Trophoblast cell (in vitro differentiated cells and primary cell): Measurements from ENCODE around the gene PRR12.

ENCODE experiments used
- DNase-seq, 2 donors: peaks; one replicate each; pipeline ENCODE4 v3.0.0-alpha.2; 2016
- H2AFZ ChIP-seq: 2 replicates; pipeline ENCODE4 v1.6.1; 2013; ENCODE audit warnings: low read length, moderate library complexity, mild to moderate bottlenecking; ENCODE audit not compliant: insufficient read depth, poor library complexity
- H2AK5ac ChIP-seq: 2 replicates; pipeline ENCODE4 v1.6.1; 2013; ENCODE audit warnings: mild to moderate bottlenecking, low read length
- H2BK120ac ChIP-seq: 2 replicates; pipeline ENCODE4 v1.6.1; 2013; ENCODE audit warnings: low read length, mild to moderate bottlenecking, moderate library complexity; ENCODE audit not compliant: insufficient read depth, poor library complexity
- H2BK12ac ChIP-seq: 2 replicates; pipeline ENCODE4 v1.6.1; 2013; ENCODE audit warnings: mild to moderate bottlenecking, low read length, moderate library complexity
- H2BK5ac ChIP-seq: 2 replicates; pipeline ENCODE4 v1.6.1; 2013; ENCODE audit warnings: low read length, low read depth, moderate library complexity, mild to moderate bottlenecking; ENCODE audit not compliant: poor library complexity
- H3K14ac ChIP-seq: 2 replicates; pipeline ENCODE4 v1.6.1; 2013; ENCODE audit warnings: mild to moderate bottlenecking, low read length
- H3K18ac ChIP-seq: 2 replicates; pipeline ENCODE4 v1.6.1; 2013; ENCODE audit warnings: mild to moderate bottlenecking, low read length
- H3K23ac ChIP-seq: 2 replicates; pipeline ENCODE4 v1.6.1; 2013; ENCODE audit warnings: low read length
- H3K27ac ChIP-seq: 2 replicates; pipeline ENCODE4 v1.5.1; 2013; ENCODE audit warnings: low read depth, mild to moderate bottlenecking, inconsistent platforms, low read length, moderate library complexity
- H3K27me3 ChIP-seq: 2 replicates; pipeline ENCODE4 v1.6.1; 2013; ENCODE audit warnings: inconsistent platforms, mild to moderate bottlenecking, low read length, moderate library complexity; ENCODE audit not compliant: insufficient read depth
- H3K36me3 ChIP-seq, 2 experiments: 1 replicate in 1 of 2; 2 replicates in 1 of 2; pipeline ENCODE4 v1.6.1; 2013; ENCODE audit warnings: low read length in 2 of 2, mild to moderate bottlenecking in 2 of 2, moderate library complexity in 1 of 2; ENCODE audit not compliant: insufficient read depth in 2 of 2, control insufficient read depth in 1 of 2
- H3K4ac ChIP-seq: 2 replicates; pipeline ENCODE4 v1.6.1; 2013; ENCODE audit warnings: low read depth, mild to moderate bottlenecking, low read length, moderate library complexity
- H3K4me1 ChIP-seq, 2 experiments: 1 replicate in 1 of 2; 2 replicates in 1 of 2; pipeline ENCODE4 v1.6.1; 2013; ENCODE audit warnings: low read length in 2 of 2, mild to moderate bottlenecking in 2 of 2, moderate library complexity in 1 of 2; ENCODE audit not compliant: insufficient read depth in 2 of 2, control insufficient read depth in 1 of 2
- H3K4me2 ChIP-seq: 2 replicates; pipeline ENCODE4 v1.6.1; 2013; ENCODE audit warnings: inconsistent platforms, mild to moderate bottlenecking, low read length, moderate library complexity
- H3K4me3 ChIP-seq: 2 replicates; pipeline ENCODE4 v1.5.1; 2013; ENCODE audit warnings: mild to moderate bottlenecking, low read depth, low read length, inconsistent platforms
- H3K79me1 ChIP-seq: one replicate; pipeline ENCODE4 v1.6.1; 2013; ENCODE audit warnings: low read length
- H3K79me2 ChIP-seq: 2 replicates; pipeline ENCODE4 v1.6.1; 2013; ENCODE audit warnings: low read length, mild to moderate bottlenecking; ENCODE audit not compliant: control insufficient read depth, insufficient read depth, poor library complexity
- H3K9ac ChIP-seq: 2 replicates; pipeline ENCODE4 v1.6.1; 2013; ENCODE audit warnings: mild to moderate bottlenecking, low read length
- H3K9me3 ChIP-seq: 2 replicates; pipeline ENCODE4 v1.6.1; 2013; ENCODE audit warnings: low read depth, mild to moderate bottlenecking, control low read depth, inconsistent platforms, low read length; ENCODE audit not compliant: insufficient read depth
- H4K12ac ChIP-seq: 2 replicates; pipeline ENCODE4 v1.6.1; 2013; ENCODE audit warnings: low read depth, mild to moderate bottlenecking, low read length, moderate library complexity
- H4K8ac ChIP-seq: 2 replicates; pipeline ENCODE4 v1.6.1; 2013; ENCODE audit warnings: low read depth, mild to moderate bottlenecking, low read length, moderate library complexity
- H4K91ac ChIP-seq: one replicate; pipeline ENCODE4 v1.6.1; 2013; ENCODE audit warnings: low read depth, mild to moderate bottlenecking, low read length, moderate library complexity
- WGBS: extraction: QIAGEN DNeasy Blood & Tissue Kit; methylation state at CpG from one replicate; pipeline ENCODE4 v1.1.7; 2013; ENCODE audit warnings: missing lambda C conversion rate; ENCODE audit not compliant: insufficient read length, insufficient coverage; ENCODE audit errors: extremely low coverage; 5-methylcytosine and 5-hydroxymethylcytosine counted together

Gene PRR12

DNA sequence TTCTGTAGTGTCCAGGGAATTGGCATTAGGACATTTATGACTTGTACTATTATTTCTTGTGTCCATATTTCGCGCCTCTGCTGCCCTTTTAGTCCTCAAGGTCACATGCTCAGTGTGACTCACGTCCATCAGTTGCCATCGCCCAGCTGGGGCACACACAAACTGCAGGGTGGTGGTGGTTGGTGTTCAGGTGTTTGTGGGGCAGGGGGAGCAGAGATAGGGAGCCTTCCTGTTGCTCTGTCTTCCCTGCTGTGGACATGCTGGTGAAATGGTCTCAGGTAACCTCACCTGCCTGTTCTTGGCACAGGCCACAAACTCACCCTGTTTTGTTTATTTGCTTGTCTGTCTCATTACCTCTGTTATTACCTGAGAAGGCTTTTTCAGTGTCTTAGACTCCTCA lies 22.4 kb downstream of the PRR12 start:
- no peaks in the 10 kb centered on the region for H3K27me3 ChIP-seq
- no peak overlapping the region for H4K91ac ChIP-seq
- no peak overlapping the region for H2AFZ ChIP-seq
- H3K4me2 ChIP-seq = no peak overlapping the region
- no peaks in the 10 kb centered on the region for H3K79me1 ChIP-seq
- no peak overlapping the region for H4K12ac ChIP-seq
- H3K18ac ChIP-seq = no peak overlapping the region
- DNase-seq = peak in 1 of 2 donors; percentile 5
- H2AK5ac ChIP-seq = no peak overlapping the region
- peaks cover 2% of the 10 kb centered on the region for H3K79me2 ChIP-seq
- no CpG with 5 or more reads among the region's 4 CpGs for WGBS
- H3K4me3 ChIP-seq = no peak overlapping the region
- H3K23ac ChIP-seq = no peak overlapping the region
- H3K4me1 ChIP-seq = peaks cover 2 to 3% of the 10 kb centered on the region in 2 experiments
- H3K4ac ChIP-seq = no peak overlapping the region
- no peak overlapping the region for H3K27ac ChIP-seq
- H3K9ac ChIP-seq = no peak overlapping the region
- H2BK12ac ChIP-seq = no peak overlapping the region
- H3K36me3 ChIP-seq = peaks cover 56 to 63% of the 10 kb centered on the region in 2 experiments
- H3K9me3 ChIP-seq = peaks cover 2% of the 10 kb centered on the region
- no peak overlapping the region for H4K8ac ChIP-seq
- H2BK5ac ChIP-seq = no peak overlapping the region
- H2BK120ac ChIP-seq = no peak overlapping the region
- H3K14ac ChIP-seq = no peak overlapping the region

DNA sequence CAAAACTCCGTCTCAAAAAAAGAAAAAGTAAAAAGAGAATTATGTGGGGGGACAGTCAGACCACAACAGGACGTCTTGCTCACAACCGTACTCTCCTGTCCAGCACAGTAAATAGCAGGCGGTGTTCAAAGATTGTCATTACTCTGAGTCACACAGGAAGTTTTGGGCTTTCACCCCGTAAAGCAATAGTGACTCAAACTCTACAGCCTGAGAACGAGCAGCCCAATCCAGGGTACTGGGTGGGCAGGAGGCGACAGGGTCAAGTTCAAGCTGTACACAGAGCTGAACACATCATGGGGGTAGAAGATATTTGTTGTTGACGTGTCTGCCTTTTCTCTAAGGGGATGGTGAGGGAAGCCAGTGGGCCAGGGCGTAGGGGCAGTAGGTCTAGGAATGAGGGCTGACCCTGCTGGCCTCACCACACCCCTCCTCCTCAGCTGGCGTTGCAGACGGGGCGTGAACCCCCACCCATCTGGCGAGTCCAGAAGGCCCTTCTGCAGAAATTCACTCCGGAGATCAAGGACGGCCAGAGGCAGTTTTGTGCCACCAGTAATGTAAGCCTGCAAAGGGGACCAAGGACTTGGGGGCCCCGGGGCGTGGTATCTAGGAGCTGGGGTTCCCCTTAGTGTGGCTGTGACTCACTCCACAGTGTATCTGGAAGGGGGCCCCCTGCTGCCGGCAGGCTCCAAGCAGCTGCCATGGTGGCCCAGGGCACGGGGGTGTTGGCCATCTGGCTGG lies 23.3 kb downstream of the PRR12 start:
- DNase-seq = peak in 1 of 2 donors; percentile 32
- Histone ChIP-seq H3K27ac (no peak overlapping the region), H4K8ac (no peak overlapping the region), H3K79me1 (no peaks in the 10 kb centered on the region), H3K4me3 (no peak overlapping the region), H3K4me2 (no peak overlapping the region), H2AK5ac (no peak overlapping the region), H2AFZ (no peak overlapping the region), H3K4ac (no peak overlapping the region), H3K27me3 (no peaks in the 10 kb centered on the region), H2BK5ac (no peak overlapping the region), H3K23ac (no peak overlapping the region), H3K9me3 (peaks cover 2% of the 10 kb centered on the region), H2BK120ac (no peak overlapping the region), H3K14ac (no peak overlapping the region), H3K4me1 (peaks cover 2 to 3% of the 10 kb centered on the region in 2 experiments), H3K36me3 (peaks cover 53 to 59% of the 10 kb centered on the region in 2 experiments), H4K12ac (no peak overlapping the region), H3K18ac (peak overlapping the region; percentile 7), H3K9ac (no peak overlapping the region), H4K91ac (no peak overlapping the region), H2BK12ac (no peak overlapping the region), H3K79me2 (peaks cover 2% of the 10 kb centered on the region)
- WGBS = no CpG with 5 or more reads among the region's 19 CpGs

DNA sequence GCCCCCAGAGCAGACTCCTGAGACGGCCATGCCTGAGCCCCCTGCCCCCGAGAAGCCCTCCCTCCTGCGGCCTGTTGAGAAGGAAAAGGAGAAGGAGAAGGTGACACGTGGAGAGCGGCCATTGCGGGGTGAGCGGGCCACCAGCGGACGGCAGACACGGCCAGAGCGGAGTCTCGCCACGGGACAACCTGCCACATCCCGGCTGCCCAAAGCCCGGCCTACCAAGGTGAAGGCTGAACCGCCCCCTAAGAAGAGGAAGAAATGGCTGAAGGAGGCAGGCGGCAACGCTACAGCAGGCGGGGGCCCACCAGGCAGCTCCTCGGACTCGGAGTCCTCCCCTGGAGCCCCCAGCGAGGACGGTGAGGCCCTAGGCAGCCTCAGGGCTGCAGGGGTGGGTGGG lies 24.9 kb downstream of the PRR12 start:
- Histone ChIP-seq H3K4ac (no peak overlapping the region), H3K27me3 (no peaks in the 10 kb centered on the region), H4K8ac (no peak overlapping the region), H3K79me1 (no peaks in the 10 kb centered on the region), H3K4me3 (no peak overlapping the region), H3K4me1 (peaks cover 2 to 3% of the 10 kb centered on the region in 2 experiments), H3K9ac (no peak overlapping the region), H4K91ac (no peak overlapping the region), H4K12ac (no peak overlapping the region), H3K9me3 (peaks cover 2% of the 10 kb centered on the region), H3K27ac (no peak overlapping the region), H3K36me3 (peaks cover 51 to 60% of the 10 kb centered on the region in 2 experiments), H2AK5ac (no peak overlapping the region), H3K4me2 (no peak overlapping the region), H3K79me2 (no peaks in the 10 kb centered on the region), H2AFZ (no peak overlapping the region), H3K18ac (no peak overlapping the region), H2BK5ac (no peak overlapping the region), H2BK12ac (no peak overlapping the region), H3K23ac (no peak overlapping the region), H2BK120ac (no peak overlapping the region), H3K14ac (no peak overlapping the region)
- no peak for DNase-seq
- no CpG with 5 or more reads among the region's 23 CpGs for WGBS

DNA sequence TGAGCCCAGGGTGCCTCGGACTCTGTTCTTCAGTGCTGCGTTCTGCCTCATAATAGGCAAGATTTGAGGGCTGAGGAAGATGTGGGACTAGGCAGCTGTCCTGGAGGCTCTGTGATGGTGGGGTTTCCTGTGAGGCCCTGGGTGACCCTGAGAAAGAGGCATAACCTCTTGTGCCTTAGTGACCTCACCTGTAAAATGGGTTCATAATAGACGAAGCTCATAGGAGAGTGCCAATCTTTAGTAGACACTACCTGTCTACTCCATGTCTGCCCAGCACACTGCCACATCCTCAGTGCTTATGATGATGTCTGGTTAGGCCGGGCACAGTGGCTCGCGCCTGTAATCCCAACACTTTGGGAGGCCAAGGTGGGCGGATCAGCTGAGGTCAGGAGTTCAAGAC lies 25.6 kb downstream of the PRR12 start:
- no peak overlapping the region for H3K4me2 ChIP-seq
- H3K79me2 ChIP-seq = no peaks in the 10 kb centered on the region
- H3K14ac ChIP-seq = no peak overlapping the region
- no peak overlapping the region for H3K9ac ChIP-seq
- H2BK12ac ChIP-seq = no peak overlapping the region
- H4K91ac ChIP-seq = no peak overlapping the region
- no peak overlapping the region for H3K18ac ChIP-seq
- no peak overlapping the region for H2BK120ac ChIP-seq
- no peak for DNase-seq
- no peaks in the 10 kb centered on the region for H3K27me3 ChIP-seq
- H4K12ac ChIP-seq = no peak overlapping the region
- peaks cover 50 to 59% of the 10 kb centered on the region in 2 experiments for H3K36me3 ChIP-seq
- H2BK5ac ChIP-seq = no peak overlapping the region
- no peak overlapping the region for H3K23ac ChIP-seq
- no peak overlapping the region for H4K8ac ChIP-seq
- peaks cover 2 to 3% of the 10 kb centered on the region in 2 experiments for H3K4me1 ChIP-seq
- no peak overlapping the region for H3K27ac ChIP-seq
- no peak overlapping the region for H3K4me3 ChIP-seq
- no peak overlapping the region for H2AK5ac ChIP-seq
- H3K4ac ChIP-seq = no peak overlapping the region
- H3K9me3 ChIP-seq = peaks cover 2% of the 10 kb centered on the region
- H3K79me1 ChIP-seq = no peaks in the 10 kb centered on the region
- no peak overlapping the region for H2AFZ ChIP-seq
- no CpG with 5 or more reads among the region's 7 CpGs for WGBS
